T-helper 9 cell (primary cell): ENCODE measurements around the gene TPRN.

ENCODE experiments used
- DNase-seq: peaks from one replicate; pipeline ENCODE4 v3.0.0-alpha.2; 2020

Gene TPRN

GRCh38 chr9:137170486-137171148 is 29.9 kb downstream of the TPRN start:
- DNase-seq, result no peak

- no peak for DNase-seq
Observed at GRCh38 chr9:137169896-137170358, 30.6 kb downstream of the TPRN start, which contains the start of gene LRRC26. Gene LRRC26, minus strand, starts transcription at chr9:137170051. Its CDS starts 108 bp downstream, at chr9:137169943.

DNA sequence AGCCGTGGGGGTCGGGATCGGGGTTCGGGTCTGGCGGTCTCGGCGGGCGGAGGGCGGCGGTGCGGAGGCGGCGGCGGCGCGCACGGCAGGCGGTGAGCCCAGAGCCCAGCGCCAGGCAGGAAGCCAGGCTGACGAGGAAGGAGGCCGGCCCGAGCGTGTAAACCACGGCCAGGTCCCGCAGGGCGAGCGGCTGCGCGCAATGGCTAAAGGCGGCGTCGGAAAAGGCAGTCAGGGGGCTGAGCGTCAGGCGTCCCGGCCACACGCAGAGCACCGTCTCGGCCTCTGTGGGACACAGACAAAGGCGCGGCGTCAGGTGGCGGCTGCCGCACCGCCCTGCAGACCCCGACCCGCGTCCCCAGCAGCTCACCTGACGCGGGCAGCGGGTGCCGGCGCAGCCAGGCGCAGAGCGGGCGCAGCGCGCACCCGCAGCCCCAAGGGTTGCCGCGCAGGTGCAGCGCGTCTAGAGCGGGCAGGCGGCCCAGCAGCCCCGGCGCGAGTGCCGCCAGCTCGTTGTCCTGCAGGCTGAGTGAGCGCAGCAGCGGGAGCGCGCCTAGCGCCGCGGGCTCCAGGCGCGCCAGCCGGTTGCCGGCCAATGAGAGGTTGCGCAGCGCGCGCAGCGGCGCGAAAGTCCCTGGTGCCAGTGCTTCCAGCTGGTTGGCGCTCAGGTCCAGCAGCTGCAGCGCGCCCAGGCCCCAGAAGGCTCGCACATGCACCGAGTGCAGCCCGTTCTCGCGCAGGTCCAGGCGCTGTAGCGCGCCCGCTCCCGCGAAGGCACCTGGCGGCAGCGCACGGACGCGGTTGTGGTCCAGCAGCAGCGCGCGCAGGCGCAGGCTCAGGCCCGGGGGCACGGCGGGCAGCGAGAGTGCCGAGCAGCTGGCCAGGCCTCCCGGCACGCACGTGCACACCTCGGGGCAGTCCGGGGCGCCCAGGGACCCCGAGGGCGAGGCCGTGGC is 31.4 kb downstream of the TPRN start:
- peak; percentile 16 for DNase-seq

- DNase-seq, result no peak
Observed at GRCh38 chr9:137168573-137168903, 32.0 kb downstream of the TPRN start.

DNA sequence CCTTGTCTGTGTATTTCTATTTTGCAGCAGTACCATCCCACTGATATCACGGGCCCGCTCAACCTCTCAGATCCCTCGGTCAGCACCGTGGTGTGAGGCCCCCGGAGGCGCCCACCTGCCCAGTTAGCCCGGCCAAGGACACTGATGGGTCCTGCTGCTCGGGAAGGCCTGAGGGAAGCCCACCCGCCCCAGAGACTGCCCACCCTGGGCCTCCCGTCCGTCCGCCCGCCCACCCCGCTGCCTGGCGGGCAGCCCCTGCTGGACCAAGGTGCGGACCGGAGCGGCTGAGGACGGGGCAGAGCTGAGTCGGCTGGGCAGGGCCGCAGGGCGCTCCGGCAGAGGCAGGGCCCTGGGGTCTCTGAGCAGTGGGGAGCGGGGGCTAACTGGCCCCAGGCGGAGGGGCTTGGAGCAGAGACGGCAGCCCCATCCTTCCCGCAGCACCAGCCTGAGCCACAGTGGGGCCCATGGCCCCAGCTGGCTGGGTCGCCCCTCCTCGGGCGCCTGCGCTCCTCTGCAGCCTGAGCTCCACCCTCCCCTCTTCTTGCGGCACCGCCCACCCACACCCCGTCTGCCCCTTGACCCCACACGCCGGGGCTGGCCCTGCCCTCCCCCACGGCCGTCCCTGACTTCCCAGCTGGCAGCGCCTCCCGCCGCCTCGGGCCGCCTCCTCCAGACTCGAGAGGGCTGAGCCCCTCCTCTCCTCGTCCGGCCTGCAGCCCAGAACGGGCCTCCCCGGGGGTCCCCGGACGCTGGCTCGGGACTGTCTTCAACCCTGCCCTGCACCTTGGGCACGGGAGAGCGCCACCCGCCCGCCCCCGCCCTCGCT is 32.6 kb downstream of the TPRN start:
- no peak for DNase-seq

- no peak for DNase-seq
Observed at GRCh38 chr9:137167277-137167746, 33.2 kb downstream of the TPRN start.

GRCh38 chr9:137166380-137167229 is 33.9 kb downstream of the TPRN start:
- DNase-seq, result no peak

DNA sequence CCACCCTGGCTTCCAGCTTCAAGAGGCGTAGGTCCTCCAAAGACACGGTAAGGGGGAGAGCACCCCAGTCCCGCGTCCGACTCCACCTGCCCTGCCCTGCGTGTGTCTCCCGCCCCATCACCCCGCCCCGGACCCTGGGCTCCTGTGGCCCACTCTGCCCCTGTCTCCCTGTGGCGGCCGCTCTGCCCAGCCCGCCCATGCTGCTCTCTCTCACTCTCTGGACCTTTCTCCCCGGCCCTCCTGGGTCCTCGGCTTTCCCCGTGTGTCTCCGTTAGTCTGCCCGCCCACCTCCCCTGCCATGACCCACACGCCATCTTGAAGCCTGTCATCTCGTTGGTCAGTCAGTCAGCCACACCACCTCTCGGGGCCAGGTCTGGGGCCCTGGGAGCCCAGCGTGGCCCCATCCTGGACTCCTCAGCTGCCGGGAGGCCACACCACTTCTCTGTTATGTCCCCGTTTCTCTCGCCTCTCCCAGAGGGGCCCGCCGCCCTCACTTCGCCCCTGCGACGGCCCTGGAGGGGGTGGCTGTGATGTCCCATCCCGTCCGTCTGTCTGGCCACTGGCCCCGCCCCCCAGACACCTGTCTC is 35.2 kb downstream of the TPRN start:
- DNase-seq, result no peak

DNA sequence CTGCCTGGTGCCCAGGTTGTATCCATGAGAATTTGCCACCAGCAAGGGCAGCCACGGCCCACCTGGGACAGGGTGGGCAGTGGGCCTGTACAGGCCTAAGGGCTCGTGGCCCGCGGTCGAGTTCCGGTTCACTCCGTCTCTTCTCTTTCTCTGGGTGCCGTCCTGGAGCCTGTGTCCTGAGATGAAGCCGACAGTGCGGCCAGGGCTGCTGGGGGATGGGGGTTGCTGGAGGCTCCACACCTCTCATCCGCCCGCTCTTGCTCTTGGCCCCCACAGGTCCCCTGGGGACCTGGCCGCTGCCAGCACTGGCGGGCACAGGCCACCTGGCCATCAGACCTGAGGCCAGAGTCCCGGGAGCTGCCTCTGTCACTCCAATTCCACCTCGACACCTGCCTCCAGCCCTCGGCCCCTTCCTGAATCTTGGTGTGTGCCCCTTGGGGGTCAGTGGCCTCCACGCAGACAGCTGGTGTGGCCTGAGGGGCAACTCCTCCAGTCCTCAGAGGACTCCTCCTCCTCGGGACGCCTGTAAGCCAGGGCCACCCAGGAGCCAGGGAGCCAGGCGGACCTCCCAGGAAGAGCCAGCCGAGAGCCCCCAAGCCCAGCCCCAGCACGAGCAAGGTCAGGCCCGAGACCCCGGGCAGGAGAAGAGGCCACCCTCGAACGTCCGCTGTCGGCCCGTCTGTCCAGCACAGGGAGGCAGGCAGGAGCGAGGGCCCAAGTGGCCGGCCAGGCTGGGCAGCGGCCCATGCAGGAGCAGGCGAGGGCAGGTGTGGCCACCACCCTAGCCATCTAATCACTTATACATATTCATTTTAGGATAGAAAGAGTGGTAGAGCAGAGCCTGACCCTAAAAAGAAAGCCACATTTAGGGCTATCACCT is 35.9 kb downstream of the TPRN start:
- no peak for DNase-seq

DNA sequence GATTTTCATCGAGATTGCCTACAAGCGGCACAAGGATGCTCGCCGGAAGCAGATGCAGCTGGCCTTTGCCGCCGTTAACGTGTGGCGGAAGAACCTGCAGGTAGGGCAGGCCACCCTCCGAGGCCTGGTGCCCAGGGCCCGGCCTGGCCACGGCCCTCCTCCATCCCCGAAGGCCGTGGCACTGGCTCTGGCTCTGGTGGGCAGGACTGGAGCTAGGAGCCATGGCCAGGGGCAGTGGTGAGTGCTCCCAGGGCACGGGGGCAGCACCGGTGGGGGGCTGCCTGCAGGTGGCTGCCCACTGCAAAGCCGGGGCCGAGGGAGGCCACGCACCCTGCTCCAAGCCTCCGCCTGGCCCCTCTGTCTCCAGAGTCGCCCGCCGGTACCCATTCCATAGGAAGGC is 36.7 kb downstream of the TPRN start:
- DNase-seq, result no peak

DNA sequence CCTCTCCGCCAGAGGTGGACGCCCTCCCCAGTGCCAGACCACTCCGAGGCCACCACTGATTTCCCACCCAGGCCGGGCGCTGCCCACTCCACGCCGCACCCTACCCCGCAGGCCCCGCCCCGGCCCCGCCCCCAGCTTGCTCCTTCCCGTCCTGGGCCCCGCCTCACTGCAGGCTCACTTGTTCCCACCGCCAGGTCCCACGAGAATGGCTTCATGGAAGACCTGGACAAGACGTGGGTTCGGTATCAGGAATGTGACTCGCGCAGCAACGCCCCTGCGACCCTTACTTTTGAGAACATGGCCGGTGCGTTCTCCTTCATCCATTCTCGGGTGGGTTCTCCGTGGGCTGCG is 37.2 kb downstream of the TPRN start:
- no peak for DNase-seq

GRCh38 chr9:137162505-137163364 is 37.8 kb downstream of the TPRN start:
- no peak for DNase-seq

DNA sequence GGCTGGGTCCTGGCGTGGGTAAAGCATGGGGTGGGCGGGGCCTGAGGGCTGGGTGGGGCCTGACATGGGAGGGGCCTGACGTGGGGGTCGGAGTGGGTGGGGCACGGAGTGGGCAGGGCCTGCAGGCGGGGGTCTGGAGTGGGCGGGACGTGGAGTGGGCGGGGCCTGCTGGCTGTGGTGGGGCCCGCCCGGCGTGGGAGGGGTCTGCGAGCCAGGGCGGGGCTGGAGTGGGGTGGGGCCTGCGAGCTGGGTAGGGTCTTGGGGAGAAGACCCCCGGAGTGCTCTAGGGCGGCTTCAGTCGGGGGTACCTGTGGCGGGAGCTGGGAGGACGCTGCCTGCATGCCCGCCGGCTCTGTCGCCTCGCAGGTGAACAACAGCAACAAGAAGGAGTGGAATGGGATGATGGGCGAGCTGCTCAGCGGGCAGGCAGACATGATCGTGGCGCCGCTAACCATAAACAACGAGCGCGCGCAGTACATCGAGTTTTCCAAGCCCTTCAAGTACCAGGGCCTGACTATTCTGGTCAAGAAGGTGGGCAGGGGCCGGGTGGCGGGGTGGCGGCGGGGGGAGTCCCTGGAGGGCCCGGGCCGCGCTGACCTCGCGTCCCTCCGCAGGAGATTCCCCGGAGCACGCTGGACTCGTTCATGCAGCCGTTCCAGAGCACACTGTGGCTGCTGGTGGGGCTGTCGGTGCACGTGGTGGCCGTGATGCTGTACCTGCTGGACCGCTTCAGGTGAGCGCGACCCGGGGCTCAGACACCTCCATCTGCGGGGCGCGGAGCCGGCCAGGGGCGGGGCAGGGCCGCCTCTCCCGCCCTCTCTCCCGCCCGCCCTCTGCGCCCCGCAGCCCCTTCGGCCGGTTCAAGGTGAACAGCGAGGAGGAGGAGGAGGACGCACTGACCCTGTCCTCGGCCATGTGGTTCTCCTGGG is 38.7 kb downstream of the TPRN start:
- DNase-seq, result no peak

DNA sequence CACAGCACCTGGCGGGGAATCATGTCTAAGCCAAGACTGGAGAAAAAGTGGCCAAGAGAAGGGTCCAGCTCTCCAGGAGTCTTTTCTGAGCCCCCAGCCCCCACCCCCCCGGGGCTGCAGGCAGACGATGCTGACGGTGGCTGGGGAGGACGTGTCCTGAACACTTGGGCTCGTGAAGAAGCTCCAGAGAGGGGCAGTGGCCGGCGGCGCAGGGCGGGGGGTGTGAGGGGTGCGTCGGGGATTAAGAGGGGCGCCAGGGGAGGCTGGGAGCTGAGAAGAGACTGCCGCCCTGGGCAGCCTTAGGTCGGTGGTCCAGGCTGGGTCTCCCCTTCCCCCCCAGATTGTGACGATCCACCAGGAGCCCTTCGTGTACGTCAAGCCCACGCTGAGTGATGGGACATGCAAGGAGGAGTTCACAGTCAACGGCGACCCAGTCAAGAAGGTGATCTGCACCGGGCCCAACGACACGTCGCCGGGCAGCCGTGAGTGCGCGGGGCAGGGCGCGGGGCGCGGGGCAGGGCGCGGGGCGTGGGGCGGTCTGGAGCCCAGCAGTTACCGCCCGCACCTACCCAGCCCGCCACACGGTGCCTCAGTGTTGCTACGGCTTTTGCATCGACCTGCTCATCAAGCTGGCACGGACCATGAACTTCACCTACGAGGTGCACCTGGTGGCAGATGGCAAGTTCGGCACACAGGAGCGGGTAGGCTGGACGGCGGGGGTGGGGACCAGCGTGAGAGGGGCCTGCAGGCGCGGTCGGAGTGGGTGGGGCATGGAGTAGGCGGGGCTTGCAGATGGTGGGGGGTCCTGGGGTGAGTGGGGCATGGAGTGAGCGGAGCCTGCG is 39.6 kb downstream of the TPRN start:
- DNase-seq, result no peak

DNA sequence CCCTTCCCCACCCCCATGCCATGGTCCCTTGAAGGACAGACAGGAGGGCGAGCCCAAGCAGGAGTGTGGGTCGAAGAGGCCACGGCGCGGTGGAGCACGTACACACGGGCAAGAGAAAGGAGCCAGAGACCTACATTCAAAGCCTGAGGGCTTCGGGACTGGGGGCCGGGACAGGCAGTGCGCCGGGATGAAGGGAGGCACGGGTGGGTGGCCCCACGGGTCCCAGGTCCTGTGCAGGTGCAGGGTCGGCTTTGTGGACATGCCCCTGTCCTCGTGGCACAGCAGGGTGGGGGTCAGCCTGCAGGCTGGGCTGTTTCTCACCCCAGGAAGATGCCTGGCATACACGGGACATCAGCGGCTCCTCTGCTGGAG is 40.5 kb downstream of the TPRN start:
- DNase-seq, result no peak

GRCh38 chr9:137159105-137160053 is 41.2 kb downstream of the TPRN start:
- DNase-seq, result no peak
